Neural cell (in vitro differentiated cells): ENCODE results near the gene GPR85. TPM values are rescaled to one million over a fixed set of nuclear protein-coding genes. Genes with fewer than 3 reads are reported as not detected.

Experiments
- H2AFZ ChIP-seq: fragments of 200-600, 300-800 bp; sonication (generic), shearing (Covaris generic); 2 replicates; pipeline ENCODE4 v1.6.0; 2014; ENCODE audit warnings: low read depth, mild to moderate bottlenecking, antibody characterized with exemption, low read length, moderate library complexity
- H3F3A ChIP-seq: fragments of 200-600 bp; shearing (Covaris generic); 2 replicates; pipeline ENCODE4 v1.6.1; 2016; ENCODE audit warnings: mild to moderate bottlenecking, moderate library complexity, mixed read lengths, antibody characterized with exemption, low read length; ENCODE audit not compliant: insufficient read depth, poor library complexity, severe bottlenecking
- H3K27ac ChIP-seq: fragments of 200-600, 300-800 bp; sonication (generic), shearing (Covaris generic); 2 replicates; pipeline ENCODE4 v1.5.1; 2014; ENCODE audit warnings: mild to moderate bottlenecking, low read length, moderate library complexity
- H3K27me3 ChIP-seq: fragments of 300-800, 200-600 bp; sonication (generic), shearing (Covaris generic); 2 replicates; pipeline ENCODE4 v1.6.0; 2014; ENCODE audit warnings: mild to moderate bottlenecking, low read depth, low read length, moderate library complexity; ENCODE audit not compliant: insufficient read depth
- H3K36me3 ChIP-seq: fragments of 300-800, 200-600 bp; sonication (generic), shearing (Covaris generic); 2 replicates; pipeline ENCODE4 v1.5.1; 2014; ENCODE audit warnings: mild to moderate bottlenecking, antibody characterized with exemption, low read length, moderate library complexity; ENCODE audit not compliant: insufficient read depth
- H3K4me2 ChIP-seq: fragments of 300-800, 200-600 bp; sonication (generic), shearing (Covaris generic); 2 replicates; pipeline ENCODE4 v1.6.0; 2014; ENCODE audit warnings: mild to moderate bottlenecking, low read length
- H3K4me3 ChIP-seq: fragments of 300-800, 200-600 bp; sonication (generic), shearing (Covaris generic); 2 replicates; pipeline ENCODE4 v1.5.1; 2014; ENCODE audit warnings: mild to moderate bottlenecking, low read length, moderate library complexity
- H3K79me2 ChIP-seq: fragments of 200-600 bp; shearing (Covaris generic); replicated peaks from 2 replicates; pipeline ENCODE4 v1.6.0; 2014; ENCODE audit warnings: mild to moderate bottlenecking, low read length, moderate library complexity; ENCODE audit not compliant: insufficient read depth
- H3K9ac ChIP-seq: fragments of 300-800, 200-600 bp; sonication (generic), shearing (Covaris generic); 2 replicates; pipeline ENCODE4 v1.6.1; 2016; ENCODE audit warnings: mild to moderate bottlenecking, low read length, mixed read lengths
- H3K9me2 ChIP-seq: fragments of 200-600 bp; shearing (Covaris generic); 2 replicates; pipeline ENCODE4 v1.6.1; 2016; ENCODE audit warnings: mild to moderate bottlenecking, low read length, mixed read lengths; ENCODE audit not compliant: insufficient read depth
- H3K9me3 ChIP-seq: fragments of 200-600, 300-800 bp; sonication (generic), shearing (Covaris generic); 2 replicates; pipeline ENCODE4 v1.6.1; 2016; ENCODE audit warnings: mild to moderate bottlenecking, mixed run types, low read length, moderate library complexity, mixed read lengths
- H4K20me1 ChIP-seq: fragments of 200-600 bp; shearing (Covaris generic); 2 replicates; pipeline ENCODE4 v1.6.1; 2016; ENCODE audit warnings: mild to moderate bottlenecking, mixed run types; ENCODE audit not compliant: insufficient read depth
- CTCF ChIP-seq: fragments of 450-650 bp; IDR thresholded peaks from 2 replicates; pipeline ENCODE4 v1.5.1; 2014; ENCODE audit warnings: antibody characterized with exemption, mild to moderate bottlenecking, moderate library complexity; ENCODE audit not compliant: poor library complexity, severe bottlenecking
- EP300 ChIP-seq: fragments of 450-650 bp; conservative IDR thresholded peaks from 2 replicates; pipeline ENCODE4 v1.6.1; 2014; ENCODE audit warnings: antibody characterized with exemption, mild to moderate bottlenecking, moderate library complexity; ENCODE audit not compliant: poor library complexity, severe bottlenecking
- EZH2 ChIP-seq: fragments of 200-600, 300-800 bp; shearing (Covaris generic), sonication (generic); IDR thresholded peaks from 2 replicates; pipeline ENCODE4 v1.6.1; 2014; ENCODE audit warnings: antibody characterized with exemption, low read length, borderline replicate concordance, mild to moderate bottlenecking; ENCODE audit not compliant: insufficient read depth, poor library complexity, severe bottlenecking
- MXI1 ChIP-seq: fragments of 450-650 bp; conservative IDR thresholded peaks from 2 replicates; pipeline ENCODE4 v1.6.1; 2014; ENCODE audit warnings: antibody characterized with exemption, mild to moderate bottlenecking; ENCODE audit not compliant: poor library complexity, severe bottlenecking
- POLR2AphosphoS5 ChIP-seq: IDR thresholded peaks from 2 replicates; pipeline ENCODE4 v1.6.1; 2012
- REST ChIP-seq: IDR thresholded peaks from 2 replicates; pipeline ENCODE4 v1.6.1; 2012; ENCODE audit warnings: borderline replicate concordance
- SMC3 ChIP-seq: fragments of 450-650 bp; conservative IDR thresholded peaks from 2 replicates; pipeline ENCODE4 v1.6.1; 2014; ENCODE audit warnings: antibody characterized with exemption, mild to moderate bottlenecking, moderate library complexity; ENCODE audit not compliant: poor library complexity
- TAF1 ChIP-seq: IDR thresholded peaks from 2 replicates; pipeline ENCODE4 v1.6.1; 2012; ENCODE audit warnings: low read depth
- polyA plus RNA-seq: library from polyadenylated mRNA; depleted of rRNA; stranded (reverse); fragments of >200 nt; gene quantifications from 2 replicates; pipeline ENCODE4 v1.2.3, GENCODE V29; 2014

GPR85 gene
- polyA plus RNA-seq, 1 donor from 2014 or later = 85.5 TPM

GRCh38 chr7:113078331-113078730 is 8.3 kb downstream of the GPR85 start:
- TF ChIP-seq CTCF (no peak), EZH2 (no peak), SMC3 (no peak), EP300 (no peak), TAF1 (no peak), POLR2AphosphoS5 (no peak), MXI1 (no peak)
- Histone ChIP-seq H2AFZ (no peak overlapping the region), H3F3A (peaks cover 7% of the 10 kb centered on the region), H3K27ac (no peak overlapping the region), H3K4me3 (peak overlapping the region; percentile 21), H3K9me2 (no peaks in the 10 kb centered on the region), H3K27me3 (no peaks in the 10 kb centered on the region), H3K9ac (no peak overlapping the region), H3K36me3 (no peaks in the 10 kb centered on the region), H3K9me3 (no peaks in the 10 kb centered on the region), H4K20me1 (no peaks in the 10 kb centered on the region), H3K79me2 (peaks cover 32% of the 10 kb centered on the region), H3K4me2 (peak overlapping the region; percentile 16)

DNA sequence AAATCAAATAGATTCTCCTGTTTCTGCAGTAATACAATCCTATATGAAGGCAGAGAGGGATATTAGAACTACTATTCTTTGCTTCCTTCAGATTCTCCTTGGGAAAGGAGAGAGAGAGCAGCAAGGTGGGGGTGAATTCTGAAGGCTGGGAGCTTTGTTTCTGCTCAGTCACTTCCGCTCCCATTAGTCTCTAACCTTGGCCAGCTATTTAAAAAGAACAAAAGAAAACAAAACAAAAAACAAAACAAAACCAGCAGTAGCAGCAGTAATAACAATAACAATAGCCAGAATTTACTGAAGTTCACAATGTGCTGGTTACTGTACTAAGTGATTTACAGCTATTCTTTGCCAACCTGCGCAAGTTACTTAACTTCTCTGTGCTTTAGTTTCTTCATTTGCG is 9.9 kb downstream of the GPR85 start:
- Histone ChIP-seq H2AFZ (no peak overlapping the region), H3K4me2 (no peak overlapping the region), H3K9me2 (no peaks in the 10 kb centered on the region), H3K79me2 (peaks cover 16% of the 10 kb centered on the region), H3K9me3 (no peaks in the 10 kb centered on the region), H3K36me3 (no peaks in the 10 kb centered on the region), H3K27ac (no peak overlapping the region), H3K9ac (no peak overlapping the region), H4K20me1 (no peaks in the 10 kb centered on the region), H3K27me3 (no peaks in the 10 kb centered on the region), H3K4me3 (no peak overlapping the region), H3F3A (no peaks in the 10 kb centered on the region)
- no peak for TF ChIP-seq MXI1

DNA sequence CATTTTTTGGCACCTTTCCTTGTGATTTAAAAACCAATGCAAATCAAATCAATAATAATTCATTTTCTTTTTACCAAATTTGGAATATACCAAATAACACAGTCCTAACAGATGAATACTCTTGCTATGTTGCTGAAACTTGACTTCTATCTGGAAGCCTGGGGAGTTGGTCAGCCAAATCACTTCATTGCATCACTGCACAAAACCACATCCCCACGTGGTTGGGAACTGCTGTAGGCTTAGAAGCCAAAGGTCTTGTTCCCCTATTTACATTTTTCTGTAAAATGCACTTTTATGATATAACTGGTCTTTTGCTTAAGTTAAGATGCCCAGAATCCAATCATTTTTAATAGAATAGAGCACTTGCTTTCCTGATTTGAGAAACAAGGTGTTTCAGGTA is 15.2 kb downstream of the GPR85 start:
- no peak overlapping the region for H3K9ac ChIP-seq
- no peak for TF ChIP-seq EP300
- no peak for TF ChIP-seq REST
- no peak for TF ChIP-seq MXI1
- TF ChIP-seq CTCF = no peak
- no peak for TF ChIP-seq TAF1
- no peak for TF ChIP-seq POLR2AphosphoS5
- H4K20me1 ChIP-seq = no peaks in the 10 kb centered on the region
- no peaks in the 10 kb centered on the region for H3K79me2 ChIP-seq
- H2AFZ ChIP-seq = no peak overlapping the region
- H3K27ac ChIP-seq = no peak overlapping the region
- H3K9me2 ChIP-seq = no peaks in the 10 kb centered on the region
- H3K9me3 ChIP-seq = no peaks in the 10 kb centered on the region
- no peaks in the 10 kb centered on the region for H3K36me3 ChIP-seq
- no peak overlapping the region for H3K4me3 ChIP-seq
- H3K27me3 ChIP-seq = no peaks in the 10 kb centered on the region
- no peak overlapping the region for H3K4me2 ChIP-seq
- no peaks in the 10 kb centered on the region for H3F3A ChIP-seq
